SH-SY5Y (cell line): ENCODE results near the gene DNM3.

Experiments
- GATA2 ChIP-seq: IDR thresholded peaks from 2 replicates; pipeline ENCODE4 v1.6.1; 2011; ENCODE audit warnings: mild to moderate bottlenecking, low read depth, low read length
- GATA3 ChIP-seq: IDR thresholded peaks from 2 replicates; pipeline ENCODE4 v1.6.1; 2011; ENCODE audit warnings: low read depth, mild to moderate bottlenecking, low read length, moderate library complexity

DNM3 gene

GRCh38 chr1:171841050-171841910 lies at the start of gene DNM3:
Gene DNM3 (plus strand): TSS chr1:171841498. CDS start chr1:171841657, 159 bp downstream.
- TF ChIP-seq GATA2 (peak; percentile 48; the same call in 1 of the 2 replicates), GATA3 (no peak)

DNA sequence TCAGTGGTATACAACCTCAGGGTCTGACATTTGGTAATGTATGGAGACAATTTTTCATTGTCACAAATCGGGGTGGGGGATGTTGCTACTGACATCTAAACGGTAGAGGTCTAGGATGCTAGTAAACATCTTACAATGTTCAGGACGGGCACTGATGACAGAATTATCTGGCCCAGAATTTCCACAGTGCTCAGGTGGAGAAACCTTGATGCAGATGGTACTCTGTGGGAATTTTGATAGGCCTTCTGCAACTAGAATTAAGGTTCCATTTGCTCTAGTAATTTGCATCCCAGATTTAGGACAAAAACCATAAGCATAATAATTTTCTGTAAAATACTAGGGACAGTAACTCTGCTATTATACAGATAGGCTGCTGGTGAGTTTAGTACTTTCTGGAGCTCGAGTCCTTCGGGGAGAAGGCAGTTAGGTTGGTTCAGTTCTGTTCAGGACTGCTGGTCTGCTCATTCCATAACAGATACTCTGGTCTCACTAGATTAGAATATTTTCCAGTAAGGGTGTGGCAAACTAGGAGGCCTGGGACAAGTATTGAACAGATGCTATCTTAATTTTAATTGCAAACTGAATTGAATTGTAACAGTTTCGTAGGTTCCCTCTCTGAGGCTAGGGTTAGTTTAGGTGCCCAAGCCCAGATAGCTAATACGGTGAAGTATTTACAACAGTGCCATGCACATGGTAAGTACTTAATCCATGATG lies 48.5 kb upstream of the DNM3 start:
- no peak for TF ChIP-seq GATA2
- no peak for TF ChIP-seq GATA3

- no peak for TF ChIP-seq GATA3
- no peak for TF ChIP-seq GATA2
These were observed 47.7 kb upstream of the DNM3 start for GRCh38 chr1:171793636-171794035.

- no peak for TF ChIP-seq GATA3
- no peak for TF ChIP-seq GATA2
These were observed 47.2 kb upstream of the DNM3 start for GRCh38 chr1:171794085-171794484.

DNA sequence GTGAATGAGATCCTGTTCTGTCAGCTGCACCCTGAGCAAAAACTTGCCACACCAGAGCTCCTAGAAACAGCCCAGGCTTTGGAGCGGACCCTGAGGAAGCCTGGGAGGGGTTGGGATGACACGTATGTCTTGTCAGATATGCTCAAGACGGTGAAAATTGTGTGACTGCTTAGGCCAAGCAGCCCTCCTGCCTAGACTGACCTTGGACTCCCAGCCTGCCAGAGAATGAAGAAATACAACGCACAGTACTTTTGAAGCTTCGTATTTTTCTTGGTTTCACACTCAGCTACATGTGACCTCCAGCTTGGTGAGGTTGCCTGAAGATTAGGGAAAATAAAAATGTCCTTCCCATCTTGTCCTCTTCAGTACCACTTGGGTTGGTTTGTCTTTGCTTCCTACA lies 44.7 kb upstream of the DNM3 start:
- no peak for TF ChIP-seq GATA2
- no peak for TF ChIP-seq GATA3

DNA sequence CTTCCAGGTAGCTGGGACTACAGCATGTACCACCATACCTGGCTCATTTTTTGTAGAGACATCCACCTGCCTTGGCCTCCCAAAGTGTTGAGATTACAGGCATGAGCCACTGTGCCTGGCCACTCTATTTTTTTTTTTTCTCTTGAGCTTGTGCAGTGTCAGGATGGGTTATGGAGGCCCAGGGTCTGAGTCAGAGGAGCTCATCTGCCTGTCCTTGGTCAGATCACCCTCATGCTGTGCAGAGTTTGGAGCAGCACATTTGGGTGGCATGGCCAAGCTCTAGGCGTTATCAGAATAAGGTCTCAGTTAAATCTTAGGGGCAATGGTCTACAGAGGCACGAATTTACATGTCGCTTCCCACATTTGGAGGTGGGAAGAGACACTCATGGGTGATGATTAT lies 43.0 kb upstream of the DNM3 start:
- TF ChIP-seq GATA2 (no peak), GATA3 (no peak)

DNA sequence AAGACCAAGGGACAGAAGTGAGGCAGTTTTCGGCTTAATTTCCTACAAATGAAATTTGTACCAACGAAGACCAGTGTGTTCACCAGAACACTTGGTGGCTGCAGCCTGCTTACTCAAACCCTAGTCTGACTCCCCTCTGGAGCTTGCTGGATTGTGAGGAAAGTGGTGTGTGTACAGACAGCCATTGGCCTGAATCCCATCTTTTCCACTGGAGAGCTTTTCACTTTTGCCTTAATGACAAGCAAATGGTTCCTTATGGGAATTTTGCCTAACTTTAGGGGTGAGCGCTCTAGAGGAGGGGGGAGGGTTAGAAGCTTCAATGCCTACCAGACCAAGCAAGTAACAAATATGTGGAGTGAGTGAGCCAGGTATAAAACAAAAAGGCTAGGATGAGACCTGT lies 42.5 kb upstream of the DNM3 start:
- TF ChIP-seq GATA2, result no peak
- no peak for TF ChIP-seq GATA3

GRCh38 chr1:171799166-171799565 lies 42.1 kb upstream of the DNM3 start:
- no peak for TF ChIP-seq GATA3
- TF ChIP-seq GATA2, result no peak

DNA sequence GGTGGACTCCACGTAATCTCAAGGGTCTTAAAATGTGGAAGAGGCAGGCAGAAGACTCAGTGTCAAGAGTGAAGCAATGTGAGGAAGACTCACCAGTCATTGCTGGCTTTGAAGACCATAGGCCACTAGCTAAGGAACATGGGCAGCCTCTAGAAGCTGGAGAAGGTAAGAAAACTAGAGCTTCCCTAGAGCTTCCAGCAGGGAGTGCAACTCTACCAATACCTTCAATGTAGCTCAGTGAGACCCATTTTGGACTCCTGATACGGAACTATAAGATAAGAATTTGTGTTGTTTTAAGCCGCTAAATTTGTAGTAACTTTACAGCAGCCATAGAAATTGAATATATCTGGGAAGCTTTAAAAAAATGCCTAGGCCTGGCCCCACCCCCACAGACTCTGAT lies 41.0 kb upstream of the DNM3 start:
- TF ChIP-seq GATA2 (no peak), GATA3 (no peak)

DNA sequence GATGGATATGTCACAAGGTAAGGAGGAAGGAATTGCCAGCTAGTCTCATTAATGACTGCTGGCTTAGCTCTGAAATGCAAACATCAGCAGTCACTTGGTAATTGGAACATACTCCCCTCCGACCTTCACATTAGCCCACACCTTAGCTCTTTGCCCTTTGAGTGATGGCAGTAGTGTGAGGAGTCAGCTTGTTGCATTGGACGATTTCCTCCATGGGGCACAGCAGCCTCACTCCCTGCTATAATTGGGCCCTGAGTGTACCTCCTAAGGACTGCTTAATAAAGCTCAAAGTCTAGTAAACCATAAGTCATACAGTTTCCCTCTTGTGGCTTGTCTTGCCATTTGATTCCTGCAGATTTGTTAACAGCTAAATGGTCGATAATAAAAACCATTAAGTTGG lies 40.4 kb upstream of the DNM3 start:
- no peak for TF ChIP-seq GATA3
- no peak for TF ChIP-seq GATA2

DNA sequence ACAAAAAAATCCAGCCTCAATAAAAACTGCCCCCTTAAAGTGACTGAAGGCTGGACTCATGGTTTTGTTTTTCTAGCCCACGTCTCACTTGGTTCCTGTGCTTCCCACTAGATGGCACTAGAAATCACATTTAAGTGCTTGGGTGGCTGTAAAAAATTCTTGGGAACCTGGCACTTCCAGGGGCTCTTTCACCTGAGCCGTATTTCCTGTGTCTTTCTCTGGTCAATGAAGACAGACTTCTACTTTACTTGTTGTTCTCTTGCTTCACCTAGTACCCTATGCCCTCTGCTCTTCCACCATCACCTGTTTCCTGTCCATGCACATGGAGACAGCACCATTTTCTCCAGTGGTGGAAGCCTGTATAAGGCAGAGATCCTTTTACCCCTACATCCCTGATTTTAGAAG lies 39.8 kb upstream of the DNM3 start:
- TF ChIP-seq GATA3, result no peak
- no peak for TF ChIP-seq GATA2

- TF ChIP-seq GATA3 (no peak), GATA2 (no peak)
These were observed 39.1 kb upstream of the DNM3 start for GRCh38 chr1:171802207-171802606.

GRCh38 chr1:171803045-171803444 lies 38.3 kb upstream of the DNM3 start:
- TF ChIP-seq GATA3 (no peak), GATA2 (no peak)

DNA sequence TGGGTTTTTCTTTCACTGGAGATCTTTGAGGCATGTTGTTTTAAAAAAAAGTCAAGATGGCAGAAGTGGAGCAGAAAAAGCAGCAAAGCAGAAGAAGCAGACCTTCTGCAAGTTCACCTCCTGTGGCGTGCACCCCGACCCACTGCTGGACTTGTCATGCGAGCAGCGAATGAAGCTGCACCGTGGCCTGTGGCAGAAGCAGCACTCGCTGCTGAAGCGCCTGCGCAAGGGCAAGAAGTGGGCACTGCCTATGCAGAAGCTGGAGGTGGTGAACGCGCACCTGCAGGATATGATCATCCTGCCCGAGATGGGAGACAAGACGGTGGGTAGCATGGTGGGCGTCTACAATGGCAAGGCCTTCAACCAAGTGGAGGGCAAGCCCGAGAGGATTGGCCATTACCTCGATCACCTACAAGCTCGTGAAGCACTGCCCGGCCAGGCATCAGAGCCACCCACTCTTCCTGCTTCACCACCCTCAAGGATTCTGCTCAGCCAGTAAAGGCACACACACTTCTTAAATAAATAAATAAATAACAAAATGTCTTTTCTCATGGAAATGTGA lies 37.8 kb upstream of the DNM3 start:
- TF ChIP-seq GATA2 (no peak), GATA3 (no peak)
